HEK293 (cell line): ENCODE results near the gene ZCCHC2.

Source experiments
- CTCF ChIA-PET: fragments of 350-600 bp; formaldehyde crosslinking; extraction: SDS; loops from one replicate; lab custom pipeline; 2021; ENCODE audit warnings: antibody characterized with exemption; lab: Yijun Ruan, JAX
- POLR2A ChIA-PET: fragments of 300-600 bp; formaldehyde crosslinking; extraction: SDS; loops from one replicate; lab custom pipeline; 2020; ENCODE audit warnings: antibody characterized with exemption, inconsistent platforms; lab: Yijun Ruan, JAX
- H3K27ac ChIP-seq: fragments of 200-500 bp; sonication (Bioruptor generic); 2 replicates; pipeline ENCODE4 v1.5.1; 2014; ENCODE audit warnings: low read depth, low read length, control low read depth, inconsistent platforms; ENCODE audit errors: extremely low read depth
- H3K36me3 ChIP-seq, 2 experiments: fragments of 200-500 bp in 1 of 2; sonication (Bioruptor generic) in 1 of 2; 1 replicate in 1 of 2; 2 replicates in 1 of 2; pipeline ENCODE4 v1.5.1; 2014 to 2017; ENCODE audit warnings: inconsistent platforms in 2 of 2, low read length in 2 of 2; ENCODE audit not compliant: control insufficient read depth in 2 of 2, insufficient read depth in 1 of 2
- H3K4me1 ChIP-seq: fragments of 200-500 bp; sonication (Bioruptor generic); 2 replicates; pipeline ENCODE4 v1.5.1; 2014; ENCODE audit warnings: mild to moderate bottlenecking, low read length, inconsistent platforms; ENCODE audit not compliant: control insufficient read depth, insufficient read depth
- H3K4me3 ChIP-seq: 2 replicates; pipeline ENCODE4 v1.5.1; 2011; ENCODE audit warnings: low read depth, mild to moderate bottlenecking, control low read depth, low read length, moderate library complexity
- H3K9me3 ChIP-seq: fragments of 200-500 bp; sonication (Bioruptor generic); 2 replicates; pipeline ENCODE4 v1.5.1; 2014; ENCODE audit warnings: low read depth, low read length, inconsistent platforms; ENCODE audit not compliant: control insufficient read depth, insufficient read depth
- GLI4 ChIP-seq: fragments of 450-650 bp; formaldehyde crosslinking; IDR thresholded peaks from 2 replicates; pipeline ENCODE4 v1.5.1; 2016; ENCODE audit warnings: missing biosample characterization, missing genetic modification characterization
- HOXC10 ChIP-seq: sonication (generic); formaldehyde crosslinking; IDR thresholded peaks from 2 replicates; pipeline ENCODE4 v1.8.1; 2023; ENCODE audit warnings: mild to moderate bottlenecking, missing genetic modification reagents
- HOXD13 ChIP-seq: sonication (generic); formaldehyde crosslinking; IDR thresholded peaks from 2 replicates; pipeline ENCODE4 v1.8.0; 2022; ENCODE audit warnings: missing genetic modification reagents, borderline replicate concordance
- IKZF3 ChIP-seq: fragments of 450-650 bp; IDR thresholded peaks from 2 replicates; pipeline ENCODE4 v1.5.0; 2018; ENCODE audit warnings: missing biosample characterization, mild to moderate bottlenecking, missing genetic modification characterization, moderate library complexity
- KLF16 ChIP-seq: fragments of 450-650 bp; formaldehyde crosslinking; IDR thresholded peaks from 2 replicates; pipeline ENCODE4 v1.5.1; 2017; ENCODE audit warnings: missing biosample characterization, missing genetic modification characterization
- SCRT2 ChIP-seq: fragments of 450-650 bp; formaldehyde crosslinking; IDR thresholded peaks from 2 replicates; pipeline ENCODE4 v1.5.1; 2016; ENCODE audit warnings: missing biosample characterization, missing genetic modification characterization
- WT1 ChIP-seq: fragments of 450-650 bp; formaldehyde crosslinking; IDR thresholded peaks from 2 replicates; pipeline ENCODE4 v1.5.1; 2016; ENCODE audit warnings: missing biosample characterization, missing genetic modification characterization
- ZFP41 ChIP-seq: fragments of 450-650 bp; formaldehyde crosslinking; IDR thresholded peaks from 2 replicates; pipeline ENCODE4 v1.5.1; 2016; ENCODE audit warnings: missing biosample characterization, missing genetic modification characterization, borderline replicate concordance
- ZFP69B ChIP-seq: fragments of 450-650 bp; formaldehyde crosslinking; IDR thresholded peaks from 2 replicates; pipeline ENCODE4 v1.5.1; 2016; ENCODE audit warnings: missing biosample characterization, missing genetic modification characterization
- ZNF202 ChIP-seq: fragments of 450-650 bp; formaldehyde crosslinking; IDR thresholded peaks from 2 replicates; pipeline ENCODE4 v1.5.1; 2016; ENCODE audit warnings: missing biosample characterization, missing genetic modification characterization, borderline replicate concordance
- ZNF211 ChIP-seq: fragments of 450-650 bp; formaldehyde crosslinking; IDR thresholded peaks from 2 replicates; pipeline ENCODE4 v1.5.1; 2016; ENCODE audit warnings: low read depth, missing biosample characterization, missing genetic modification characterization
- ZNF214 ChIP-seq: fragments of 450-650 bp; formaldehyde crosslinking; IDR thresholded peaks from 2 replicates; pipeline ENCODE4 v1.5.1; 2017; ENCODE audit warnings: missing biosample characterization, mild to moderate bottlenecking, missing genetic modification characterization, borderline replicate concordance
- ZNF221 ChIP-seq: fragments of 450-650 bp; formaldehyde crosslinking; IDR thresholded peaks from 2 replicates; pipeline ENCODE4 v1.5.1; 2017; ENCODE audit warnings: missing biosample characterization, missing genetic modification characterization, borderline replicate concordance
- ZNF24 ChIP-seq: fragments of 450-650 bp; formaldehyde crosslinking; IDR thresholded peaks from 2 replicates; pipeline ENCODE4 v1.5.1; 2016; ENCODE audit warnings: missing biosample characterization, missing genetic modification characterization
- ZNF324 ChIP-seq: fragments of 450-650 bp; formaldehyde crosslinking; IDR thresholded peaks from 2 replicates; pipeline ENCODE4 v1.5.1; 2016; ENCODE audit warnings: missing biosample characterization, missing genetic modification characterization
- ZNF449 ChIP-seq: fragments of 450-650 bp; formaldehyde crosslinking; IDR thresholded peaks from 2 replicates; pipeline ENCODE4 v1.5.1; 2017; ENCODE audit warnings: missing biosample characterization, mild to moderate bottlenecking, missing genetic modification characterization, moderate library complexity
- ZNF510 ChIP-seq: fragments of 450-650 bp; formaldehyde crosslinking; IDR thresholded peaks from 2 replicates; pipeline ENCODE4 v1.5.1; 2018; ENCODE audit warnings: mild to moderate bottlenecking, missing genetic modification characterization, missing biosample characterization; ENCODE audit not compliant: insufficient replicate concordance
- ZNF514 ChIP-seq: fragments of 450-650 bp; formaldehyde crosslinking; IDR thresholded peaks from 2 replicates; pipeline ENCODE4 v1.5.1; 2016; ENCODE audit warnings: missing biosample characterization, missing genetic modification characterization
- ZNF580 ChIP-seq: fragments of 450-650 bp; formaldehyde crosslinking; IDR thresholded peaks from 2 replicates; pipeline ENCODE4 v1.5.1; 2016; ENCODE audit warnings: missing biosample characterization, missing genetic modification characterization
- ZNF664 ChIP-seq: fragments of 450-650 bp; formaldehyde crosslinking; IDR thresholded peaks from 2 replicates; pipeline ENCODE4 v1.5.1; 2016; ENCODE audit warnings: missing biosample characterization, missing genetic modification characterization
- ZNF701 ChIP-seq: fragments of 450-650 bp; formaldehyde crosslinking; IDR thresholded peaks from 2 replicates; pipeline ENCODE4 v1.5.1; 2016; ENCODE audit warnings: missing biosample characterization, missing genetic modification characterization
- ZNF704 ChIP-seq: fragments of 450-650 bp; formaldehyde crosslinking; IDR thresholded peaks from 2 replicates; pipeline ENCODE4 v1.5.1; 2016; ENCODE audit warnings: missing biosample characterization, missing genetic modification characterization
- ZSCAN30 ChIP-seq: fragments of 450-650 bp; IDR thresholded peaks from 2 replicates; pipeline ENCODE4 v1.5.1; 2018; ENCODE audit warnings: missing biosample characterization, mild to moderate bottlenecking, missing genetic modification characterization, moderate library complexity
- TF ChIP-seq, protein P1 (sequence below): fragments of 450-650 bp; formaldehyde crosslinking; IDR thresholded peaks from 2 replicates; pipeline ENCODE4 v1.5.1; 2016; ENCODE audit warnings: missing biosample characterization, missing genetic modification characterization

Gene ZCCHC2

DNA sequence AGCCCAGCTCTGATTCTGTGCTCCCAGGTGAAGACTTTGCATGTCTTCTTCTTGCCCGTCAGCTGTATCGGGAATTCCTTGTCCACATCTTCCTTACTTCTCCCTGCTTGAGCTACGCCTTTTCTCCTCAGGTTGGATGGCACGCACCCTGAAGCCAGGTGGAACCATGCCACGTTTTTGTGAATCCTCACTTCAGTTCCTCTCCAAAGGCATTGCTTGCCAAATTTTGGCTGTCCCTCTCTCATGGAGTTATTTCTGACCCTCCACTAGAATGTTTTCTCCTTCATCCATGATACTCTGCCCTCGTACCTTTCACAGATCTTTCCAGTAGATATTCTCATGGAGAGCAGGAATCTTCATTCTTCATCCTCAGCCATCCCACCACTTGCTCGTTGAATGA is 20.2 kb downstream of the ZCCHC2 start (continued):
- TF ChIP-seq ZFP69B: no peak
- TF ChIP-seq ZFP41 (tag by site-specific recombination): no peak
- no peak for TF ChIP-seq ZNF202 (tag by site-specific recombination)
- no peak for TF ChIP-seq GLI4 (tag by site-specific recombination)
- no peak for TF ChIP-seq ZNF510 (tag by site-specific recombination)
- TF ChIP-seq, protein P1, sequence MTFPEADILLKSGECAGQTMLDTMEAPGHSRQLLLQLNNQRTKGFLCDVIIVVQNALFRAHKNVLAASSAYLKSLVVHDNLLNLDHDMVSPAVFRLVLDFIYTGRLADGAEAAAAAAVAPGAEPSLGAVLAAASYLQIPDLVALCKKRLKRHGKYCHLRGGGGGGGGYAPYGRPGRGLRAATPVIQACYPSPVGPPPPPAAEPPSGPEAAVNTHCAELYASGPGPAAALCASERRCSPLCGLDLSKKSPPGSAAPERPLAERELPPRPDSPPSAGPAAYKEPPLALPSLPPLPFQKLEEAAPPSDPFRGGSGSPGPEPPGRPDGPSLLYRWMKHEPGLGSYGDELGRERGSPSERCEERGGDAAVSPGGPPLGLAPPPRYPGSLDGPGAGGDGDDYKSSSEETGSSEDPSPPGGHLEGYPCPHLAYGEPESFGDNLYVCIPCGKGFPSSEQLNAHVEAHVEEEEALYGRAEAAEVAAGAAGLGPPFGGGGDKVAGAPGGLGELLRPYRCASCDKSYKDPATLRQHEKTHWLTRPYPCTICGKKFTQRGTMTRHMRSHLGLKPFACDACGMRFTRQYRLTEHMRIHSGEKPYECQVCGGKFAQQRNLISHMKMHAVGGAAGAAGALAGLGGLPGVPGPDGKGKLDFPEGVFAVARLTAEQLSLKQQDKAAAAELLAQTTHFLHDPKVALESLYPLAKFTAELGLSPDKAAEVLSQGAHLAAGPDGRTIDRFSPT: no peak
- TF ChIP-seq ZNF221 (tag by site-specific recombination): no peak
- no peak for TF ChIP-seq ZNF449 (tag by site-specific recombination)

GRCh38 chr18:62545098-62545497 is 22.3 kb downstream of the ZCCHC2 start:
- H3K36me3 ChIP-seq: peaks cover 39 to 58% of the 10 kb centered on the region in 2 experiments
- H3K9me3 ChIP-seq: no peaks in the 10 kb centered on the region
- TF ChIP-seq WT1 (tag by site-specific recombination): no peak
- H3K4me3 ChIP-seq: no peak overlapping the region
- H3K4me1 ChIP-seq: no peaks in the 10 kb centered on the region
- ChIA-PET CTCF (interaction anchor here (0.9 kb wide), 1 partner anchor 14 kb away, joined by 3 read pairs; no protein-coding TSS in a partner anchor), POLR2A (no interaction called here)
- no peak overlapping the region for H3K27ac ChIP-seq

- POLR2A ChIA-PET: no interaction called here
- CTCF ChIA-PET: interaction anchor here (1.1 kb wide), 1 partner anchor 34 kb away, joined by 4 read pairs; no protein-coding TSS in a partner anchor
- Histone ChIP-seq H3K9me3 (no peaks in the 10 kb centered on the region), H3K4me3 (no peak overlapping the region), H3K36me3 (peaks cover 43 to 50% of the 10 kb centered on the region in 2 experiments), H3K4me1 (no peaks in the 10 kb centered on the region), H3K27ac (no peak overlapping the region)
- TF ChIP-seq ZNF24 (tag by site-specific recombination): no peak
- no peak for TF ChIP-seq SCRT2 (tag by site-specific recombination)
- TF ChIP-seq HOXC10 (CRISPR knock-in tag): no peak
- no peak for TF ChIP-seq ZNF580 (tag by site-specific recombination)
- no peak for TF ChIP-seq ZNF214 (tag by site-specific recombination)
- no peak for TF ChIP-seq ZFP41 (tag by site-specific recombination)
- TF ChIP-seq ZNF514 (tag by site-specific recombination): no peak
- TF ChIP-seq ZFP69B: no peak
- TF ChIP-seq ZNF701 (tag by site-specific recombination): no peak
- TF ChIP-seq IKZF3 (tag by site-specific recombination): no peak
- no peak for TF ChIP-seq ZSCAN30 (tag by site-specific recombination)
- TF ChIP-seq ZNF704: no peak
- TF ChIP-seq KLF16: no peak
- TF ChIP-seq ZNF664 (tag by site-specific recombination): no peak
- TF ChIP-seq, protein P1: no peak
- no peak for TF ChIP-seq ZNF324 (tag by site-specific recombination)
- TF ChIP-seq HOXD13 (CRISPR knock-in tag): no peak
- TF ChIP-seq ZNF211: no peak
- TF ChIP-seq ZNF510 (tag by site-specific recombination): no peak
Measured at GRCh38 chr18:62549755-62550154, 26.9 kb downstream of the ZCCHC2 start.
